ENCODE data around the gene PRSS36. TPM values are rescaled to one million over a fixed set of nuclear protein-coding genes. Genes with fewer than 3 reads are reported as not detected.

PRSS36 gene
- total and polyA plus RNA-seq, 9 donors: 0.28 to 2.1 (median 1.1) TPM; not detected in 2

GRCh38 chr16:31149332-31149731 lies 534 bp downstream of the PRSS36 start:
- Histone ChIP-seq H3K27me3 (no peaks in the 10 kb centered on the region), H3K27ac (no peak overlapping the region), H3K4me1 (ENCODE audit: insufficient read depth) (no peaks in the 10 kb centered on the region), H3K36me3 (no peaks in the 10 kb centered on the region), H3K9me3 (no peaks in the 10 kb centered on the region), H3K4me3 (no peak overlapping the region)
- WGBS, 3 donors: 74 to 79% (median 75%) methylated on average over 5 of the region's 5 CpGs
- intact Hi-C loops (cut with DNase I): no loop called here
- no peak for DNase-seq
- no peak for TF ChIP-seq EP300 (IDR thresholded peaks at IDR 0.05)
- TF ChIP-seq POLR2A (IDR thresholded peaks at IDR 0.05): no peak
- TF ChIP-seq, protein P1, sequence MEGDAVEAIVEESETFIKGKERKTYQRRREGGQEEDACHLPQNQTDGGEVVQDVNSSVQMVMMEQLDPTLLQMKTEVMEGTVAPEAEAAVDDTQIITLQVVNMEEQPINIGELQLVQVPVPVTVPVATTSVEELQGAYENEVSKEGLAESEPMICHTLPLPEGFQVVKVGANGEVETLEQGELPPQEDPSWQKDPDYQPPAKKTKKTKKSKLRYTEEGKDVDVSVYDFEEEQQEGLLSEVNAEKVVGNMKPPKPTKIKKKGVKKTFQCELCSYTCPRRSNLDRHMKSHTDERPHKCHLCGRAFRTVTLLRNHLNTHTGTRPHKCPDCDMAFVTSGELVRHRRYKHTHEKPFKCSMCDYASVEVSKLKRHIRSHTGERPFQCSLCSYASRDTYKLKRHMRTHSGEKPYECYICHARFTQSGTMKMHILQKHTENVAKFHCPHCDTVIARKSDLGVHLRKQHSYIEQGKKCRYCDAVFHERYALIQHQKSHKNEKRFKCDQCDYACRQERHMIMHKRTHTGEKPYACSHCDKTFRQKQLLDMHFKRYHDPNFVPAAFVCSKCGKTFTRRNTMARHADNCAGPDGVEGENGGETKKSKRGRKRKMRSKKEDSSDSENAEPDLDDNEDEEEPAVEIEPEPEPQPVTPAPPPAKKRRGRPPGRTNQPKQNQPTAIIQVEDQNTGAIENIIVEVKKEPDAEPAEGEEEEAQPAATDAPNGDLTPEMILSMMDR (IDR thresholded peaks at IDR 0.05): no peak

- WGBS, 3 donors: 67 to 71% (median 70%) methylated on average over 25 of the region's 25 CpGs
- H3K27ac ChIP-seq: no peak overlapping the region
- DNase-seq: no peak
- H3K4me1 ChIP-seq (ENCODE audit: insufficient read depth): no peaks in the 10 kb centered on the region
- TF ChIP-seq, protein P1 (IDR thresholded peaks at IDR 0.05): no peak
- TF ChIP-seq EP300 (IDR thresholded peaks at IDR 0.05) (no peak), POLR2A (IDR thresholded peaks at IDR 0.05) (no peak)
- no peaks in the 10 kb centered on the region for H3K27me3 ChIP-seq
- H3K9me3 ChIP-seq: no peaks in the 10 kb centered on the region
- no peak overlapping the region for H3K4me3 ChIP-seq
- no peaks in the 10 kb centered on the region for H3K36me3 ChIP-seq
- intact Hi-C loops (cut with DNase I): no loop called here
These were observed 970 bp downstream of the PRSS36 start for GRCh38 chr16:31148896-31149295.

DNA sequence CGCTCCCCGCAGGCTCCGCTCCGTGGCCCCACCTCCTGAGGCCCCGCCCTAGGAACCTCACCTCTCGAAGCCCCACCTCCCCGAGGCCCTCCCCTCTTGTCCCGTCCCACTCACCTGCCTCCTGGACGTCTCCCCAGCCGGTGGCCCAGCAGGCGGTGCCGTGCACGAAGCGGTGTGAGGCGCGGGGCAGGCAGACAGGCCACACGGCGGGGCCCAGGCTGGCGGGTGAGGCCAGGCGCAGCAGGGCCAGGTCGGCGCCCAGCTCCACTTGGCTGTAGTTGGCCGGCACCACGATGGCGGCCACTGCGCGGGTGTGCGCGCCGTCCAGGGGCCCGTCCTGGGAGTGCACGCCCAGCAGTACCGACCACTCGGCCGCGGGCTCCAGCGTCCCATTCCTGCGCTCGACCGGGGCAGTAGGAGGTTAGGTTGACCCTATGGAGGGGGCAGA lies 1.6 kb downstream of the PRSS36 start:
- H3K36me3 ChIP-seq: no peaks in the 10 kb centered on the region
- H3K4me1 ChIP-seq (ENCODE audit: insufficient read depth): no peaks in the 10 kb centered on the region
- TF ChIP-seq, protein P1 (IDR thresholded peaks at IDR 0.05): no peak
- no peak for TF ChIP-seq EP300 (IDR thresholded peaks at IDR 0.05)
- no peak for TF ChIP-seq POLR2A (IDR thresholded peaks at IDR 0.05)
- no peaks in the 10 kb centered on the region for H3K9me3 ChIP-seq
- 6 to 16% (median 7%) methylated on average over 23 to 40 of the region's 40 CpGs for WGBS, 3 donors
- no peaks in the 10 kb centered on the region for H3K27me3 ChIP-seq
- no peak overlapping the region for H3K27ac ChIP-seq
- no peak overlapping the region for H3K4me3 ChIP-seq
- no peak for DNase-seq
- intact Hi-C loops (cut with DNase I): no loop called here

DNA sequence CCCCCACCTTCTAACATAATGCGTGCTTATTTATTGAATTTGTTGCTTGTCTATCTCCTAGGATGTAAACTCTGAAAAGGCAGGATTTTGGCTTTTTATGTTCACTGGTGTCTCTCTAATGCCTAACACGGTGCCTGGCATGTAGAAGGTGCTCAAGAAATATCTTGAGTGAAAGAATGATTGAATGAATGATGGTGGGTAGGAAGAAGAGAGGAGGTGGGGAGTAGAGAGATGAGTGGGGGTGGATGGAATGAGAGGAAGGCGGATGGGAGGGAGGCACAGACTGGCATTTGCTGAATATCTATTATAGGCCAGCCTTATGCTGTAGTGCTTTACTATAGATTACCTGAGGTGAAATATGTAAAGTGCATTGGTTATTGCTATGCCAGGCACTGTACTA lies 2.3 kb downstream of the PRSS36 start:
- Histone ChIP-seq H3K36me3 (no peaks in the 10 kb centered on the region), H3K4me3 (no peak overlapping the region), H3K4me1 (ENCODE audit: insufficient read depth) (peaks cover 2% of the 10 kb centered on the region), H3K27ac (no peak overlapping the region), H3K27me3 (no peaks in the 10 kb centered on the region), H3K9me3 (no peaks in the 10 kb centered on the region)
- TF ChIP-seq EP300 (IDR thresholded peaks at IDR 0.05) (no peak), POLR2A (IDR thresholded peaks at IDR 0.05) (no peak)
- TF ChIP-seq, protein P1 (IDR thresholded peaks at IDR 0.05): no peak
- intact Hi-C loops (cut with DNase I): no loop called here
- no peak for DNase-seq
- 89 to 94% (median 90%) methylated on average over 3 of the region's 3 CpGs for WGBS, 3 donors
